ENCODE data around the gene GRIN1. TPM values are rescaled to one million over a fixed set of nuclear protein-coding genes. Genes with fewer than 3 reads are reported as not detected.
A peak's percentile ranks its signal among the peaks of the same experiment; 100 is the strongest.

Gene GRIN1
- total and polyA plus RNA-seq, 2 of the 13 experiments (the other 11 are each of a cell fraction or from before 2014, with no cell fraction given), result 0.13 TPM; not detected in 1

DNA sequence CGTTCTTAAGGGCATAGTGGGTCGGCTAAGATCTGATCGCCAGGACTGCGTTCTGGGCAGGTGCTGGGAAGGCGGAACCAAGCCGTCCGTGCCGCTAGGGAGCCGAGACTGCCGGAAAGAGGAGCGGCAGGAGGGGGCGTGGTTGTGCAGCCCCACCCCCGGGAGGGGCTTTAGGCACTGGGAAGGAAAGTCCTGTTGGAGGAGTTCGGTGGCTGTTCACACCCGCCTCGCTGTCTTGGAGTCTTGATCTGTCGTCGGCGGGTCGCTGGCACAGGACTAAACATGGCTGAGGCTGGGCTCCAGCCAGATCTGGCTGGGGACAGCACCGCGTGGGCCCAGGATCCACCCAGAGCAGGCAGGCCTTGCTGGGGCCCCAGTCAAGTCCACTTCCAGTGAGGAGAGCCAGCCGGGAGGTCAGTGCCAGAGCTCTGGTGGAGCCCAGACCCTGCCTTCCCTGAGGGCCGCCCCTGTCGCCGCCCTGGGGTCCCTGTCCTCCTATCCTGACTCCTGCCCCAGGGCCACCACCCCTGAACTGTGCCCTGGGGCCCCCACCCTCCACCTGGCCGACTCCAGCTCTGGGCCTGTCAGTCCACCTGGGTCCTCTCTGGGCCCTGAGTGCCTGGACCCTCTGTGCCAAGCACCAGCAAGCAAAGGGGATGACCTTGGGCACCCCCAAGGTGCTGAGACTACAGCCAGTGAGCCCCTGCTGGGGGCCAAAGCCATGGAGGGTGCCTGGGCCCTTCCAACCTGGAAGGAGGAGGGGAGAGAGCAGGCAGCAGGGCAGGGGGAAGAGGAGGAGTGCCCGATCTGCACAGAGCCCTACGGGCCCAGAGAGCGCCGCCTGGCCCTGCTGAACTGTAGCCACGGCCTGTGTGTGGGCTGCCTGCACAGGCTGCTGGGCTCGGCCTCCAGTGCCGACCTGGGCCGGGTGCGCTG lies 78.6 kb downstream of the GRIN1 start (continued):
- no peak; the same call in 1 of the 2 replicates for TF ChIP-seq ARID5B (CRISPR knock-in tag; IDR thresholded peaks at IDR 0.05)
- peak; percentile 87 for TF ChIP-seq AGO2 (optimal IDR thresholded peaks at IDR 0.05; ENCODE audit: low read depth, low read length)
- peak; percentile 60 for TF ChIP-seq PHF20 (CRISPR knock-in tag; IDR thresholded peaks at IDR 0.05)
- peak; percentile 20; the same call in 1 of the 2 replicates for TF ChIP-seq CREM (IDR thresholded peaks at IDR 0.05)
- TF ChIP-seq CREM (CRISPR knock-in tag; IDR thresholded peaks at IDR 0.05), result no peak
- TF ChIP-seq PITX1 (CRISPR knock-in tag; IDR thresholded peaks at IDR 0.05), result peak; percentile 26; the same call in 1 of the 2 replicates
- TF ChIP-seq SP1 (IDR thresholded peaks at IDR 0.05), result no peak
- TF ChIP-seq SP1 (CRISPR knock-in tag; IDR thresholded peaks at IDR 0.05), result peak; percentile 87
- TF ChIP-seq ATF7-NPFF (CRISPR knock-in tag; IDR thresholded peaks at IDR 0.05; ENCODE audit: low read depth), result peak; percentile 70
- peak; percentile 14; the same call in 1 of the 2 replicates for TF ChIP-seq MTA1 (CRISPR knock-in tag; IDR thresholded peaks at IDR 0.05; ENCODE audit: borderline replicate concordance)
- TF ChIP-seq ZFX (CRISPR knock-in tag; IDR thresholded peaks at IDR 0.05; ENCODE audit: low read depth), result peak; percentile 65
- TF ChIP-seq E2F2 (CRISPR knock-in tag; IDR thresholded peaks at IDR 0.05; ENCODE audit: borderline replicate concordance), result no peak
- TF ChIP-seq ZNF121 (CRISPR knock-in tag; IDR thresholded peaks at IDR 0.05), result no peak
- TF ChIP-seq SNAPC4 (CRISPR knock-in tag; IDR thresholded peaks at IDR 0.05), result peak; percentile 87; the same call in 1 of the 2 replicates
- no peak for TF ChIP-seq KDM6A (CRISPR knock-in tag; IDR thresholded peaks at IDR 0.05; ENCODE audit: low read depth)
- TF ChIP-seq ZNF547 (CRISPR knock-in tag; IDR thresholded peaks at IDR 0.05), result peak; percentile 71
- TF ChIP-seq FOXC1 (CRISPR knock-in tag; IDR thresholded peaks at IDR 0.05; ENCODE audit: borderline replicate concordance), result 0 out of 2 replicates have a peak, but pooled peaks have one; percentile 57
- TF ChIP-seq, protein P1, sequence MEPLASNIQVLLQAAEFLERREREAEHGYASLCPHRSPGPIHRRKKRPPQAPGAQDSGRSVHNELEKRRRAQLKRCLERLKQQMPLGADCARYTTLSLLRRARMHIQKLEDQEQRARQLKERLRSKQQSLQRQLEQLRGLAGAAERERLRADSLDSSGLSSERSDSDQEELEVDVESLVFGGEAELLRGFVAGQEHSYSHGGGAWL (CRISPR knock-in tag; IDR thresholded peaks at IDR 0.05), result peak; percentile 55; the same call in 1 of the 2 replicates
- peak; percentile 64; the same call in 1 of the 2 replicates for TF ChIP-seq ZNF136 (CRISPR knock-in tag; IDR thresholded peaks at IDR 0.05; ENCODE audit: low read depth)

All from HepG2 (cell line).